HTR-8/SVneo (cell line): ENCODE measurements around the gene IDI1.

Experiments
- DNase-seq: peaks from one replicate; pipeline ENCODE4 v3.0.0; 2011; ENCODE audit warnings: low spot score, mixed read lengths; ENCODE audit not compliant: insufficient read length
- FAIRE-seq: peaks from 2 replicates; lab custom pipeline; 2011; peaks lifted over from hg19 to GRCh38; lab: Jason Lieb, UNC

The IDI1 gene

DNA sequence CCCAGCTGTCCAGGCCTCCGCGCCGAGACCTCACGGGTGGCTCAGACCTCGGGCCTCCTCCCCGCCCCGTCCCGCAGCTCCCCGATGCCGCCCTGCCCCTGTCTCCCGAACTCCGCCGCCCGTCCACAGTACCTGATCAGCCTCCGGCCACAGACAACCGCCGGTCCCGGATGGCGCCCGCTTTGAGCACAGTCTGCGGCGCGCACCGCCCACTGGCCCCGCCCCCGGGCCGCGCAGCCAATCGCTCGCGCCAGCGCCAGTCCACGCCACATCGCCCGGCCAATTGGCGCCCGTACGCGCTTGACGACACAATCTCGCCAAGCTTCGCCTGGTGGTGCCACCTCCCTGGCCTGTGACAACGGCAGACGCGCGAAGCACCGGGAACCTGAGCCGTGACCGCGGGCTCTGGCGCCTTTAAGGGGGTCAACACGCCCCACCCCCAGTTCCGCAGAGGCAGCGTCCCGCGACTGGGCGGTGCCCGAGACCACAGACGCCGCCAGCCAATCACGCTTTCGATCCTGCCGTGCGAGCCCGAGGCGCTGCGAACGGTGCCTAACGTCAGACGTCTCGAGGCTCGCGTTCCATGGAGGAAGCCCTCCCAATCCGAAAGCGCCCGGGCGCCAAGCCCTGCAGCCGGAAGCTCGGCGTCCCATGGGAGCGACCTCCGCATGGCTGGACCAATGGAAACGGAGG, at the start of gene IDI1:
Gene IDI1 (minus strand): TSS at position 388 of the 693 bp plus-strand sequence. CDS start 116 bp downstream, at position 272.
- DNase-seq: peak; percentile 91
- FAIRE-seq: peak; percentile 83

DNA sequence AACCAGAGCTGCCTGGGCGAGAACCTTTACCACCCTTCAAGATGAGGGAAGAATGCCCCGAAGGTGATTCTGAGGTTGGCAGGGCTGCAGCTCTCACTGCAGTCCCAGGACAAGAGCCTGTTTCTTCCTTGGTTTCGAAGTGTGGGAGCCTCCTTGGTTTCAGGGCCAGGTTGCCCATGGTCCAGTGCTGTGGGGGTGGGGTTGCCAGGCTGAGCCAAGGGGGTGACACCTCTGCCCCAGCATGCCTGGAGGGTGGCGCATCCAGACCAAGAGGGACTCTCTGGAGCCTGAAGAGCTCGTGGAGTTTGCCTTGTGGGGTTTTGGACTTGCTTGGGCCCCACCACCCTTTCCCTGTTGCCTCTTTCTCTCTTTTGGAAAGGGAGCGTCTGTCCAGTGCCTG, 48.5 kb upstream of the IDI1 start:
- DNase-seq (no peak), FAIRE-seq (no peak)

- DNase-seq: no peak
These were observed 47.5 kb upstream of the IDI1 start for GRCh38 chr10:1096287-1096889.

GRCh38 chr10:1095498-1095897, 46.6 kb upstream of the IDI1 start:
- no peak for FAIRE-seq
- no peak for DNase-seq

More at GRCh38 chr10:1096287-1096889, 47.5 kb upstream of the IDI1 start:
- FAIRE-seq: no peak

GRCh38 chr10:1094112-1095057, 45.5 kb upstream of the IDI1 start:
- no peak for FAIRE-seq
- no peak for DNase-seq

DNA sequence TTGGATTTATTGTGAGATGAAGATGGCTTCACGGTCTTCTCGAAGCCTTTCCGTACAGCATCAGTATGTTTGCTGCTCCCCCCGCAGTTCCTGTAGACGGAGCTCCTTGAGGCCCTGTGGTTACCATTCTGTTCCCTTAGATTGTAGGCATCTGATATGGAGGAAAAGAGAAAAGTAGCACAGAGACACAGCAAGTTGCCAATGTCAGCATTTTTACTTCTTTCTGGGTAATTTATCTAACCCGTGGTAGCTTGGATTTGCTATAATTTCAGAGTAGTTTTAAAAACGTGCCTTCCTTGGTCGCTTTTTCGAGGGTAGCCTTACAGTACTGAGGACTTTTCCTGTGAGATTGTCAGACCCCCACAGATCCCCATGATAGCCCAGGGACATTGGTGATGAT, 44.8 kb upstream of the IDI1 start:
- DNase-seq (no peak), FAIRE-seq (no peak)

GRCh38 chr10:1090696-1091095, 41.8 kb upstream of the IDI1 start:
- FAIRE-seq (no peak), DNase-seq (no peak)

DNA sequence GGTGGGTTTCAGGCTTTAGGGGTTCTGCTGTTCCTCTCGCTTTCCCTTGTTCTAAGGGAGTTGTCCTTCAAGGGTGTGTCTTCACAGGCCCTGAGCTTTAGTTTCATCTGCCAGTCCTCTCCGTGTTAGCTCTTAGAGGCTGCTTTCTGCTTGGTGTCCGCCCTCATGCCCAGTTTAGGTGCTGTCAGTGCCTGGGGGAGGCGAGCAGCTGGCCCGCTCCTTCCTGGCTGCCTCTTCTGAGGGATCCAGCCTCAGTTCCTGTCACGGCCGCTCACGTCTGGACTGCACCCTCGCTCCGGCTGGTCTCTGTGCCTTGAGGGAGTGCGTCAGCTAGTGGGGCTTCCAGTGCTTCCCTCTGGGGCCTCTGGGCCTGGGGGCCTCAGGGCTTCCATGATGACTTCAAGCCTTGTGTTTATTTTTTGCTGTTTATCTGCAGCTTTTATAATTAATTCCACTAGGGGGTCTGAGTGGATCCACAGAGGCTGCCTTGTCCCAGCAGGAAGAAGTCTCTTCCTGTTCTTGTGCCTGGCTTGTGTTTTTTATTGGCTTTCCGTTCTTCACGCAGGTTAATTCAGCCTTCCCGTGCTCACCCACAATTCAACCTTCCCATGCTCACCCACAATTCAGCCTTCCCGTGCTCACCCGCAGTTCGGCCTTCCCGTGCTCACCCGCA, 40.2 kb upstream of the IDI1 start:
- no peak for FAIRE-seq

DNA sequence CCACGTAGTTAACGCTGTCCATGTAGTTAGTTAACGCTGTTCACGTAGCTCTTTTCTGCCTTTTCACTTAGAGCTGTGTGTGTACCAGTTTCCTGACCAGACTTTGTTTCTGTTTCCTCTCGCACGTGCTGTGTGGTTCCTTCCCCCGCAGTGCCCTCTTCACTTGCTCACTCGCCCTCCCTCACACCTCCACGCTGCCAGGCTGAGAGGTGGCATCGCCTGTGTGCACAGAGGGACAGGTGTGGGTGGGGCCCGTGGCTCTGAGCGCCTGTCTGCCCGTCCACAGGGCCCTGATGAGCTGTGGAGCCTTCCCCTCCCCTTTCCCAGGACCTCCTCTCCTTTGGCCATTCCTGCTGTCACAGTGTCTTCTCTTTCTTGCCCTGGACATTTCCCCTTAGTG, 37.9 kb upstream of the IDI1 start:
- no peak for FAIRE-seq

More for the DNA sequence above, 40.2 kb upstream of the IDI1 start:
- DNase-seq: no peak

GRCh38 chr10:1085258-1085657, 36.3 kb upstream of the IDI1 start:
- no peak for DNase-seq
- FAIRE-seq: no peak

More for the DNA sequence above, 37.9 kb upstream of the IDI1 start:
- no peak for DNase-seq

GRCh38 chr10:1084011-1084950, 35.4 kb upstream of the IDI1 start:
- DNase-seq: no peak
- FAIRE-seq: no peak

DNA sequence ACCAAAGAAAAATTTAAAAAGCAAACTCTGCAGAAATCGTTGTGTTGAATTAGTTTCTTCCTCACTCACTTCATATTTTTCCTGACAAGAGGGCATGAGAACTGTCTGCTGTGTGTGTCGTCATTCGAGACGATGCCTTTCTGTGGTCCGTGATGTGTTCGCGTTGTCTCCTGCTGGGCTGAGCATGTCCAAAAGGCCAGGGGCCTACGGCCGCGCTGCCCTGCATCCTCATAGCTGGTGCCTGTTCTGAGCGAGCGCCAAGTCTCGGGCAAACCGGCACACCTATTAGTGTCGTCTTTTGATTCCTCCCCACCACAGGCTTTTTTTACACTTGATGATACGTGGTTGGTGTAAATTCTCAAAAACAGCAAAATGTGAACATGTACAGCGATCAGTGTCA, 34.7 kb upstream of the IDI1 start:
- no peak for DNase-seq
- no peak for FAIRE-seq

- no peak for FAIRE-seq
These were observed 29.7 kb upstream of the IDI1 start for GRCh38 chr10:1078668-1079067.

DNA sequence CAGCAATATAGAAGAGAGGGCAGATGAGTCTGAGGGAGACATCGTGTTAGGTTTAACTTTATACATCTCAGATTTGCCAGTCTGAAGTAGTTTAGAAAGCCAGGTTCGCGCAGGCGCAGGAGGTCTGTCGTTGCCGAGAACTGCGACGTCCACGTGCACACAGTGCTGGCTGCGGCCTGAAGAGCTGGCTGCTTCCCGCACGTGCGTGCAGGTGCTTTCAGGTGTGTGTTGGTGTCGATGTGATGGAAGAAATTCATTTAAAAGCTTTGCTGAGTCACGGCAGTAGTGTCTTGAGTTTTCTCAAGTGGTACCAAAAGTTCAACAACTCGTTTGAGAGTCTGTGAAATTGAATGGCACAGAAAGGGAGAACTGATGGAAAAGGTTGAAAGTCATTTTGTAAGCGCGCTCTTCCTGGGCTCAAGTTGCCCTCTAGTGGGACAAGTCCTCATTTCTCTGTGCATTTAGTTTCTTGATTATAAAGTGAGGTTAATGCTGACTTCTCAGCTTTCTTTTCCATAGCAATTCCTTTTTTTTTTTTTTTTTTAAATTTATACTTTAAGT, 25.9 kb upstream of the IDI1 start:
- FAIRE-seq (no peak), DNase-seq (no peak)

More at GRCh38 chr10:1078668-1079067, 29.7 kb upstream of the IDI1 start:
- no peak for DNase-seq

GRCh38 chr10:1074052-1074747, 25.3 kb upstream of the IDI1 start:
- no peak for DNase-seq

GRCh38 chr10:1070919-1071318, 22.0 kb upstream of the IDI1 start:
- FAIRE-seq (no peak), DNase-seq (no peak)

More at GRCh38 chr10:1074052-1074747, 25.3 kb upstream of the IDI1 start:
- FAIRE-seq: no peak

GRCh38 chr10:1068380-1069361, 19.8 kb upstream of the IDI1 start:
- DNase-seq: no peak
- no peak for FAIRE-seq
